Measurements from ENCODE around the gene LPXN. TPM values are rescaled to one million over a fixed set of nuclear protein-coding genes. Genes with fewer than 3 reads are reported as not detected.
"Not testable (repeated sequence)": the region's sequence is repeated elsewhere in the genome, so short reads cannot be mapped to it uniquely, and the experiment has no call there.

Gene LPXN
- total and polyA plus RNA-seq, 10 of the 15 experiments (the other 5 are each of a cell fraction or from before 2014, with no cell fraction given): 131 to 349 (median 201) TPM

DNA sequence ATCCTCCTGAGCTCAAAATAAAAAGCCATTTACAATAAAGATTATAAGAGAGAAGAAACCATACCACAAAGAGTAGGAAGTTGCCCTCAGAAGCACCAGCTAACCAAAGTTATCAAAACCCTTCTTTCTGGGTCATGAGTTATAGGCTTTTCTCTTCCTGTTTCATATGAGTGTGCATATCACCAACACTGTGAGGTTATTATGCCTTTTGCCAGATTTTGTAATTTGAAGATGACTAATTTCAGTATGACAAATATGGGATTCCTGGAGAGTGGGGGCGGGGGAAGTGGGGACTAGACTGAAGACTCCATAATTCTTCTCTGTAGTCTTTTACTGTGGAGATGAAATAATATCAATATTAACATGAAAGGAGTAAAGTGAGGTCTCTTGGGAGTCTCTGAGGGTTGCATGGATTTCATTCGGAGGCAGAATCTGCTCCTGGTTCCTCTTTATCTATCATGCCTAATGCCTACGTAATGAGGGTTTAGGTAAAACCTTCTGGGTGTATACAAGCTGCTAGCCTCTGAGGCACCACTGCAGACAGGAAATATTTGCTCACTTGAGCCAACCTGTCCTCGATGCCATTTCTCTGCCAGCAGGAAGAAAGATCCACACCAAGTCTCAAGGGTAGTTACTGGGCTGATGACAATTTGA is 2.1 kb downstream of the LPXN start (continued):
- TF ChIP-seq PAX5 (IDR thresholded peaks at IDR 0.05; ENCODE audit: borderline replicate concordance, low read depth, low read length) (peak; percentile 28; the same call in 1 of the 2 replicates), NRF1 (conservative IDR thresholded peaks at IDR 0.05; ENCODE audit: low read depth, low read length) (no peak)

DNA sequence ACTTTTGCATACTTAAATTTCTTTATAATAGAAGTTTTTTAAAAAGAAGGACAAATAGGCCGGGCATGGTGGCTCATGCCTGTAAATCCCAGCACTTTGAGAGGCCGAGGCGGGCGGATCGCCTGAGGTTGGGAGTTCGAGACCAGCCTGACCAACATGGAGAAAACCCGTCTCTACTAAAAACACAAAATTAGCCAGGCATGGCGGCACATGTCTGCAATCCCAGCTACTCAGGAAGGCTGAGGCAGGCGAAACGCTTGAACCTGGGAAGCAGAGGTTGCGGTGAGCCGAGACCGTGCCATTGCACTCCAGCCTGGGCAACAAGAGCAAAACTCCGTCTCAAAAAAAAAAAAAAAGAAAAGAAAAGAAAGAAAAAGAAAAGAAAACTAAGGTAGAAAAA is 2.8 kb downstream of the LPXN start:
- whole genome bisulfite sequencing (ENCODE audit: insufficient coverage, insufficient replicate concordance, low lambda C conversion rate, missing lambda C conversion rate): 2% methylated on average over 10 of the region's 14 CpGs
- Histone ChIP-seq H3K27ac (ENCODE audit: control insufficient read depth, insufficient read depth) (peak overlapping the region; percentile 99), H3K4me2 (ENCODE audit: control insufficient read depth, insufficient read depth) (peak overlapping the region; percentile 98; the same call in 1 of the 2 replicates), H3K4me3 (peak overlapping the region; percentile 77; the same call in 1 of the 2 replicates), H3K79me2 (ENCODE audit: control insufficient read depth, insufficient read depth, low read length) (peaks cover 79% of the 10 kb centered on the region), H3K9ac (ENCODE audit: control insufficient read depth, insufficient read depth, low read length) (peak overlapping the region; percentile 100)
- H2AFZ ChIP-seq (ENCODE audit: control insufficient read depth, low read depth, low read length); H4K20me1 ChIP-seq (ENCODE audit: control insufficient read depth, insufficient read depth); H3K4me1 ChIP-seq (ENCODE audit: control insufficient read depth, insufficient read depth, low read length); H3K36me3 ChIP-seq (ENCODE audit: control insufficient read depth in 2 of 2, insufficient read depth in 2 of 2, low read length in 1 of 2); BruUV-seq (replicated peaks); FAIRE-seq; DNase-seq (ENCODE audit: low read depth, low spot score); H3K27me3 ChIP-seq (replicated peaks in 1 of 2; ENCODE audit: control insufficient read depth in 2 of 2, insufficient read depth in 2 of 2, low read length in 1 of 2); ATAC-seq; H3K9me3 ChIP-seq (replicated peaks; ENCODE audit: control insufficient read depth, insufficient read depth, low read length): not testable (repeated sequence)
- SMC1A ChIA-PET (ENCODE audit: uncharacterized antibody, unreplicated experiment): interaction anchor here (1.1 to 2.3 kb wide), 6 partner anchors 9 to 56 kb away, joined by 3 to 7 read pairs (median 4); no protein-coding TSS in a partner anchor
- CTCF ChIA-PET: interaction anchor here (0.6 to 2.3 kb wide), 9 partner anchors 9 to 215 kb away, joined by 3 to 15 read pairs (median 4); no protein-coding TSS in a partner anchor
- intact Hi-C loops (cut with micrococcal nuclease; ENCODE audit: unreplicated experiment): loop anchor here (1.0 to 10.0 kb wide), 3 partner anchors 48 to 982 kb away; no protein-coding TSS in a partner anchor
- TF ChIP-seq, protein P1, sequence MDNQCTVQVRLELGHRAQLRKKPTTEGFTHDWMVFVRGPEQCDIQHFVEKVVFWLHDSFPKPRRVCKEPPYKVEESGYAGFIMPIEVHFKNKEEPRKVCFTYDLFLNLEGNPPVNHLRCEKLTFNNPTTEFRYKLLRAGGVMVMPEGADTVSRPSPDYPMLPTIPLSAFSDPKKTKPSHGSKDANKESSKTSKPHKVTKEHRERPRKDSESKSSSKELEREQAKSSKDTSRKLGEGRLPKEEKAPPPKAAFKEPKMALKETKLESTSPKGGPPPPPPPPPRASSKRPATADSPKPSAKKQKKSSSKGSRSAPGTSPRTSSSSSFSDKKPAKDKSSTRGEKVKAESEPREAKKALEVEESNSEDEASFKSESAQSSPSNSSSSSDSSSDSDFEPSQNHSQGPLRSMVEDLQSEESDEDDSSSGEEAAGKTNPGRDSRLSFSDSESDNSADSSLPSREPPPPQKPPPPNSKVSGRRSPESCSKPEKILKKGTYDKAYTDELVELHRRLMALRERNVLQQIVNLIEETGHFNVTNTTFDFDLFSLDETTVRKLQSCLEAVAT (IDR thresholded peaks at IDR 0.05): peak; percentile 81; the same call in 1 of the 2 replicates
- TF ChIP-seq HDGF (IDR thresholded peaks at IDR 0.05) (0 out of 2 replicates have a peak, but pooled peaks have one; percentile 37), BHLHE40 (IDR thresholded peaks at IDR 0.05; ENCODE audit: borderline replicate concordance in 1 of 2, low read depth in 2 of 2, low read length in 1 of 2) (0 out of 4 replicates have a peak, but pooled peaks of 1 of the 2 experiments have one; percentile 5)
- in situ Hi-C loops (cut with MboI): loop anchor here (10.0 kb wide), 2 partner anchors 532 to 982 kb away; partner anchors contain the start of gene FAM111B
- RAD21 ChIA-PET (ENCODE audit: unreplicated experiment): interaction anchor here (1.0 to 2.0 kb wide), 6 partner anchors 9 to 568 kb away, joined by 3 to 10 read pairs (median 6); no protein-coding TSS in a partner anchor
- POLR2A ChIA-PET: interaction anchor here (1.0 kb wide), 1 partner anchor 41 kb away, joined by 7 read pairs; no protein-coding TSS in a partner anchor

Data from GM12878 (cell line).